Measurements from ENCODE around the gene SRPK2. TPM values are rescaled to one million over a fixed set of nuclear protein-coding genes. Genes with fewer than 3 reads are reported as not detected.

SRPK2 gene
- total and polyA plus RNA-seq, 4 donors, result 7.8 to 19.7 (median 16.7) TPM

DNA sequence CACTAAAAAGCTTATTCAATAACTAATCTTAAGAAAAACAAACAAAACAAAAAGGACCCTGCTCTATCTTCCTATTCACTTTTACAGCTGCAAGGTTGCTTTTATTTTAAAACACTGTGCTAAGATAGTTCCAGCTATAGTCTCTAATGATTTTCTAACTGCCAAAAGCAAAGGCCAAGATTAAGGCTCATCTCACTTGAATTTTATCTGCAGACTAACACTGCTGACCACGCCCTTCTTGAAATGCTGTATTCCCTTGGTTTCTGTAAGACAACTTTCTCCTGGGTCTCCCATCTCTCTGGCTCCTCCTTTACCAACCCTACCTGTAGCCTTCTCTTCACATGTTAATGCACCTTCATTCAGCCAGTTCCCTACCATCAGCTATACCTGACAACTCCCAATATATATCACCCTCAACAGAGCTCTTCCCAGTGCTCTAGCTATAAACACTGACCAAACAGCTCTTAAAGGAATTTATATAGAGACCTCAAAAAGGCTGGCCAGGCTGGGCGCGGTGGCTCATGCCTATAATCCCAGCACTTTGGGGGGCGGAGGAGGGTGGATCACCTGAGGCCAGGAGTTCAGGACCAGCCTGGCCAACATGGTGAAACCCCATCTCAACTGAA lies 11.7 kb downstream of the SRPK2 start:
- Histone ChIP-seq H3K27me3 (ENCODE audit: control insufficient read depth in 4 of 4, insufficient read depth in 4 of 4, low read length in 3 of 4) (no peaks in the 10 kb centered on the region), H3K9ac (ENCODE audit: low read depth in 1 of 2, low read length in 2 of 2) (no peak overlapping the region), H3K4me1 (ENCODE audit: control insufficient read depth in 4 of 4, insufficient read depth in 4 of 4, low read length in 3 of 4) (peaks cover 0 to 5% (median 0%) of the 10 kb centered on the region in 4 donors), H3K9me3 (ENCODE audit: control insufficient read depth in 4 of 4, low read length in 3 of 4) (no peaks in the 10 kb centered on the region), H3K27ac (ENCODE audit: low read depth in 1 of 2, low read length in 2 of 2) (no peak overlapping the region), H3K36me3 (ENCODE audit: control insufficient read depth in 4 of 4, insufficient read depth in 3 of 4, low read depth in 1 of 4, low read length in 3 of 4) (no peaks in the 10 kb centered on the region), H3K4me3 (ENCODE audit: low read depth in 1 of 3, low read length in 3 of 3) (no peak overlapping the region)
- 90% methylated on average over 4 of the region's 4 CpGs for WGBS
- no peak for DNase-seq (ENCODE audit: low spot score)
- TF ChIP-seq JUND (IDR thresholded peaks at IDR 0.05) (no peak), SP1 (IDR thresholded peaks at IDR 0.05) (no peak), RAD21 (IDR thresholded peaks at IDR 0.05) (no peak), FOXA1 (IDR thresholded peaks at IDR 0.05) (no peak), YY1 (IDR thresholded peaks at IDR 0.05) (no peak), REST (IDR thresholded peaks at IDR 0.05) (no peak), FOXA2 (IDR thresholded peaks at IDR 0.05) (no peak), CTCF (IDR thresholded peaks at IDR 0.05; ENCODE audit: low read depth, low read length, missing input control) (no peak), NR2F2 (IDR thresholded peaks at IDR 0.05) (no peak), MAX (IDR thresholded peaks at IDR 0.05) (no peak), RXRA (IDR thresholded peaks at IDR 0.05) (no peak), HNF4A (conservative IDR thresholded peaks at IDR 0.05) (no peak), GABPA (IDR thresholded peaks at IDR 0.05 in 1 of 2, conservative IDR thresholded peaks at IDR 0.05 in 1 of 2) (no peak), HNF4G (IDR thresholded peaks at IDR 0.05) (no peak)
- TF ChIP-seq, protein P1, sequence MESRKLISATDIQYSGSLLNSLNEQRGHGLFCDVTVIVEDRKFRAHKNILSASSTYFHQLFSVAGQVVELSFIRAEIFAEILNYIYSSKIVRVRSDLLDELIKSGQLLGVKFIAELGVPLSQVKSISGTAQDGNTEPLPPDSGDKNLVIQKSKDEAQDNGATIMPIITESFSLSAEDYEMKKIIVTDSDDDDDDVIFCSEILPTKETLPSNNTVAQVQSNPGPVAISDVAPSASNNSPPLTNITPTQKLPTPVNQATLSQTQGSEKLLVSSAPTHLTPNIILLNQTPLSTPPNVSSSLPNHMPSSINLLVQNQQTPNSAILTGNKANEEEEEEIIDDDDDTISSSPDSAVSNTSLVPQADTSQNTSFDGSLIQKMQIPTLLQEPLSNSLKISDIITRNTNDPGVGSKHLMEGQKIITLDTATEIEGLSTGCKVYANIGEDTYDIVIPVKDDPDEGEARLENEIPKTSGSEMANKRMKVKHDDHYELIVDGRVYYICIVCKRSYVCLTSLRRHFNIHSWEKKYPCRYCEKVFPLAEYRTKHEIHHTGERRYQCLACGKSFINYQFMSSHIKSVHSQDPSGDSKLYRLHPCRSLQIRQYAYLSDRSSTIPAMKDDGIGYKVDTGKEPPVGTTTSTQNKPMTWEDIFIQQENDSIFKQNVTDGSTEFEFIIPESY (IDR thresholded peaks at IDR 0.05), result no peak
- TF ChIP-seq, protein P2, sequence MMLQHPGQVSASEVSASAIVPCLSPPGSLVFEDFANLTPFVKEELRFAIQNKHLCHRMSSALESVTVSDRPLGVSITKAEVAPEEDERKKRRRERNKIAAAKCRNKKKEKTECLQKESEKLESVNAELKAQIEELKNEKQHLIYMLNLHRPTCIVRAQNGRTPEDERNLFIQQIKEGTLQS (IDR thresholded peaks at IDR 0.05), result no peak
